22Rv1 (cell line): ENCODE results near the gene TGFBR3.

Experiments
- CTCF ChIP-seq: fragments of 450-650 bp; IDR thresholded peaks from 2 replicates; pipeline ENCODE4 v1.5.1; 2017; ENCODE audit warnings: mild to moderate bottlenecking
- ZFX ChIP-seq: fragments of 450-650 bp; IDR thresholded peaks from 2 replicates; pipeline ENCODE4 v1.6.1; 2017; ENCODE audit warnings: antibody characterized with exemption, borderline replicate concordance

- TF ChIP-seq CTCF, result no peak
- no peak for TF ChIP-seq ZFX
These were observed 38.1 kb downstream of the TGFBR3 start for GRCh38 chr1:91847851-91848250.
